Astrocyte of the hippocampus (primary cell): Measurements from ENCODE around the gene ISM1.
"Not testable (repeated sequence)": the region's sequence is repeated elsewhere in the genome, so short reads cannot be mapped to it uniquely, and the experiment has no call there.

ENCODE experiments used
- DNase-seq: peaks from one replicate; pipeline ENCODE4 v3.0.0; 2011; ENCODE audit warnings: low read depth, low spot score

Gene ISM1

GRCh38 chr20:13221673-13222318, 722 bp downstream of the ISM1 start:
- peak; percentile 86 for DNase-seq

- DNase-seq = no peak
These were observed 1.2 kb downstream of the ISM1 start for GRCh38 chr20:13222319-13222716.

- DNase-seq = no peak
These were observed 2.9 kb downstream of the ISM1 start for GRCh38 chr20:13223736-13224520.

- DNase-seq = no peak
These were observed 5.3 kb downstream of the ISM1 start for GRCh38 chr20:13226367-13226766.

GRCh38 chr20:13228771-13229170, 7.7 kb downstream of the ISM1 start:
- no peak for DNase-seq

- no peak for DNase-seq
These were observed 8.5 kb downstream of the ISM1 start for GRCh38 chr20:13229538-13229937.

GRCh38 chr20:13231031-13231752, 10.1 kb downstream of the ISM1 start:
- DNase-seq = no peak

- no peak for DNase-seq
These were observed 11.9 kb downstream of the ISM1 start for GRCh38 chr20:13232999-13233398.

GRCh38 chr20:13234961-13235360, 13.9 kb downstream of the ISM1 start:
- DNase-seq = no peak

GRCh38 chr20:13236360-13236759, 15.3 kb downstream of the ISM1 start:
- DNase-seq = not testable (repeated sequence)

- DNase-seq = no peak
These were observed 16.1 kb downstream of the ISM1 start for GRCh38 chr20:13236990-13237720.

GRCh38 chr20:13238001-13238653, 17.1 kb downstream of the ISM1 start:
- no peak for DNase-seq

GRCh38 chr20:13243826-13244376, 22.8 kb downstream of the ISM1 start:
- no peak for DNase-seq

GRCh38 chr20:13245250-13245723, 24.2 kb downstream of the ISM1 start:
- DNase-seq = no peak

GRCh38 chr20:13249118-13249797, 28.2 kb downstream of the ISM1 start:
- DNase-seq = no peak

- no peak for DNase-seq
These were observed 28.7 kb downstream of the ISM1 start for GRCh38 chr20:13249798-13250170.

- DNase-seq = no peak
These were observed 29.2 kb downstream of the ISM1 start for GRCh38 chr20:13250251-13250650.

GRCh38 chr20:13251106-13251903, 30.2 kb downstream of the ISM1 start:
- DNase-seq = no peak

GRCh38 chr20:13251904-13252297, 30.8 kb downstream of the ISM1 start:
- no peak for DNase-seq

GRCh38 chr20:13255356-13255755, 34.3 kb downstream of the ISM1 start:
- DNase-seq = no peak
